SW 1271 (cell line): Measurements from ENCODE around the gene ARFGAP1.

Experiments
- DNase-seq, 2 experiments: peaks; one replicate each; lab custom pipeline; 2025; lab: John Stamatoyannopoulos, UW

The ARFGAP1 gene

GRCh38 chr20:63260521-63260920 lies 12.1 kb upstream of the ARFGAP1 start:
- DNase-seq = no peak

GRCh38 chr20:63261060-63261794 lies 11.4 kb upstream of the ARFGAP1 start:
- no peak for DNase-seq

- DNase-seq = no peak
Measured at GRCh38 chr20:63261795-63262528, 10.7 kb upstream of the ARFGAP1 start.

GRCh38 chr20:63262836-63263235 lies 9.8 kb upstream of the ARFGAP1 start:
- DNase-seq = no peak

GRCh38 chr20:63264000-63264399 lies 8.6 kb upstream of the ARFGAP1 start:
- DNase-seq = no peak

- no peak for DNase-seq
Measured at GRCh38 chr20:63264519-63264918, 8.1 kb upstream of the ARFGAP1 start.

- no peak for DNase-seq
Measured at GRCh38 chr20:63265891-63266515, 6.6 kb upstream of the ARFGAP1 start.

- DNase-seq = no peak
Measured at GRCh38 chr20:63267691-63268090, 4.9 kb upstream of the ARFGAP1 start.

- no peak for DNase-seq
Measured at GRCh38 chr20:63268256-63268655, 4.4 kb upstream of the ARFGAP1 start.

GRCh38 chr20:63268671-63269439 lies 3.8 kb upstream of the ARFGAP1 start:
- DNase-seq = no peak

GRCh38 chr20:63269724-63270123 lies 2.9 kb upstream of the ARFGAP1 start:
- no peak for DNase-seq

GRCh38 chr20:63270606-63271325 lies 1.8 kb upstream of the ARFGAP1 start:
- no peak for DNase-seq

- no peak for DNase-seq
Measured at GRCh38 chr20:63273059-63273579, 506 bp downstream of the ARFGAP1 start.

- DNase-seq = peak in 1 of 2 experiments; percentile 38
Measured at GRCh38 chr20:63273635-63274380, 1.2 kb downstream of the ARFGAP1 start.

GRCh38 chr20:63274381-63275228 lies 2.0 kb downstream of the ARFGAP1 start:
- no peak for DNase-seq

GRCh38 chr20:63275825-63276224 lies 3.2 kb downstream of the ARFGAP1 start:
- no peak for DNase-seq

GRCh38 chr20:63276956-63277355 lies 4.3 kb downstream of the ARFGAP1 start:
- DNase-seq = no peak

GRCh38 chr20:63277466-63278272 lies 5.1 kb downstream of the ARFGAP1 start:
- no peak for DNase-seq

GRCh38 chr20:63278661-63279060 lies 6.0 kb downstream of the ARFGAP1 start:
- no peak for DNase-seq
